ENCODE measurements around the gene DOCK2.

DOCK2 gene

DNA sequence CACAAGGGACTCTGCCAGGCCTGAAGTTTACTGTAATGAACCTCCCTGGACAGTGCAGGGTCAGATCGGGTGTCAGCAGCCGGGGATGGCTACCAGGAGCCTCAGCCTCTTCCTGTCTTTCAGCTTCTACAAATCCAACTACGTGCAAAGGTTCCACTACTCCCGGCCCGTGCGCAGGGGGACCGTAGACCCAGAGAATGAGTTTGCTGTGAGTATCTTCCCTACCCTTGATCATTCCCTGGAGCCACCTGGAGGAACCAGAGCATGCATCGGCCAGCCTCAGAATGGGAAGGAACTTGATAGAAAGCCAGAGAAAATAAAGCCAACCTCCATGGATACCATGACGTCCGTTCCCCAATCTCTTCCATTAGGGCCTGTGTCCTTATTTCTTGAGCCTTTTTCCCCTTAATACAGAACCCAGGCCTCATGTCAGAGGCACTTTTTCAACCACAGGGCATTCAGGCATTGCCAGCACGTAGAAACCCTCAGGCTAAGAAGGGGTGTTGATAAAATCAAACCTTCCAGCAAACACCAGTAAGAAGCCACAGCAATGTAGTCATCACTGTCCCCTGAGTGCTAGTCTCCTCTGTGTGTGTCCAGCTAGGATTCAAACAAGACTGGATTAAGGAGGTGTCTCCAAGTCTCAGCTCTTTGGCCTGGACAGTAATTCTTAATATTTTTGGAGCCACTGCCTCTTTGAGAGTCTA lies 419.6 kb downstream of the DOCK2 start:
- Histone ChIP-seq H3K27me3 (ENCODE audit: control insufficient read depth, low read length) (no peaks in the 10 kb centered on the region), H3K36me3 (ENCODE audit: control insufficient read depth, low read length) (peaks cover 46% of the 10 kb centered on the region), H3K27ac (ENCODE audit: low read depth, low read length) (no peak overlapping the region), H4K20me1 (ENCODE audit: control insufficient read depth, insufficient read depth, low read depth, low read length) (no peaks in the 10 kb centered on the region), H3K4me1 (ENCODE audit: control insufficient read depth, low read length) (no peaks in the 10 kb centered on the region), H3K4me3 (ENCODE audit: low read length) (no peak overlapping the region), H3K4me2 (ENCODE audit: low read length) (no peak overlapping the region), H3K79me2 (ENCODE audit: control insufficient read depth, low read length) (no peaks in the 10 kb centered on the region), H3F3A (ENCODE audit: control insufficient read depth, insufficient read depth) (no peaks in the 10 kb centered on the region), H3K9me2 (replicated peaks; ENCODE audit: control insufficient read depth, low read length) (no peaks in the 10 kb centered on the region), H3K9me3 (ENCODE audit: control insufficient read depth, insufficient read depth, low read length) (no peaks in the 10 kb centered on the region)
- TF ChIP-seq, protein P1, sequence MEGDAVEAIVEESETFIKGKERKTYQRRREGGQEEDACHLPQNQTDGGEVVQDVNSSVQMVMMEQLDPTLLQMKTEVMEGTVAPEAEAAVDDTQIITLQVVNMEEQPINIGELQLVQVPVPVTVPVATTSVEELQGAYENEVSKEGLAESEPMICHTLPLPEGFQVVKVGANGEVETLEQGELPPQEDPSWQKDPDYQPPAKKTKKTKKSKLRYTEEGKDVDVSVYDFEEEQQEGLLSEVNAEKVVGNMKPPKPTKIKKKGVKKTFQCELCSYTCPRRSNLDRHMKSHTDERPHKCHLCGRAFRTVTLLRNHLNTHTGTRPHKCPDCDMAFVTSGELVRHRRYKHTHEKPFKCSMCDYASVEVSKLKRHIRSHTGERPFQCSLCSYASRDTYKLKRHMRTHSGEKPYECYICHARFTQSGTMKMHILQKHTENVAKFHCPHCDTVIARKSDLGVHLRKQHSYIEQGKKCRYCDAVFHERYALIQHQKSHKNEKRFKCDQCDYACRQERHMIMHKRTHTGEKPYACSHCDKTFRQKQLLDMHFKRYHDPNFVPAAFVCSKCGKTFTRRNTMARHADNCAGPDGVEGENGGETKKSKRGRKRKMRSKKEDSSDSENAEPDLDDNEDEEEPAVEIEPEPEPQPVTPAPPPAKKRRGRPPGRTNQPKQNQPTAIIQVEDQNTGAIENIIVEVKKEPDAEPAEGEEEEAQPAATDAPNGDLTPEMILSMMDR (IDR thresholded peaks at IDR 0.05; ENCODE audit: low read depth, low read length, poor library complexity, severe bottlenecking) = no peak
- no peak for TF ChIP-seq EZH2phosphoT487 (IDR thresholded peaks at IDR 0.05; ENCODE audit: borderline replicate concordance, low read length)

DNA sequence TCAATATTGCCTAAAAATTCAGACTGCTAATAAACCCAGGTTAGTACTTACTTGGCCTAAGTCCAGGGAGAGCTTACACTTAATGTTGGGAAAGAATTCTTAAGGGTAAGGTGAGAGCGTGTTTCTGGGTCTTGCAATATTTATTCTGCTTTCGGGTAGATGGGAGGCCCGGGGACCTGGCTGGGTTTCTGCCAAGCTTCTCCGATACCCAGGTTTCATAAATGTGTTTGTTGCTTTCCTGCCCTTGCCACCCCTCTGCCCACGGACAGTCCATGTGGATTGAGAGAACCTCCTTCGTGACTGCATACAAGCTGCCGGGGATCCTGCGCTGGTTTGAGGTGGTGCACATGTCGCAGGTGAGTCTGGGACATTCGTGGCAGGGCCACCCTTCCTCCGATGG lies 420.2 kb downstream of the DOCK2 start:
- Histone ChIP-seq H3K4me2 (ENCODE audit: low read length) (no peak overlapping the region), H3K9me2 (replicated peaks; ENCODE audit: control insufficient read depth, low read length) (no peaks in the 10 kb centered on the region), H4K20me1 (ENCODE audit: control insufficient read depth, insufficient read depth, low read depth, low read length) (no peaks in the 10 kb centered on the region), H3K36me3 (ENCODE audit: control insufficient read depth, low read length) (peaks cover 40% of the 10 kb centered on the region), H3K79me2 (ENCODE audit: control insufficient read depth, low read length) (no peaks in the 10 kb centered on the region), H3K9me3 (ENCODE audit: control insufficient read depth, insufficient read depth, low read length) (no peaks in the 10 kb centered on the region), H3K27ac (ENCODE audit: low read depth, low read length) (no peak overlapping the region), H3K27me3 (ENCODE audit: control insufficient read depth, low read length) (no peaks in the 10 kb centered on the region), H3K4me1 (ENCODE audit: control insufficient read depth, low read length) (no peaks in the 10 kb centered on the region), H3F3A (ENCODE audit: control insufficient read depth, insufficient read depth) (no peaks in the 10 kb centered on the region), H3K4me3 (ENCODE audit: low read length) (no peak overlapping the region)
- no peak for TF ChIP-seq EZH2phosphoT487 (IDR thresholded peaks at IDR 0.05; ENCODE audit: borderline replicate concordance, low read length)
- TF ChIP-seq, protein P1 (IDR thresholded peaks at IDR 0.05; ENCODE audit: low read depth, low read length, poor library complexity, severe bottlenecking) = no peak

DNA sequence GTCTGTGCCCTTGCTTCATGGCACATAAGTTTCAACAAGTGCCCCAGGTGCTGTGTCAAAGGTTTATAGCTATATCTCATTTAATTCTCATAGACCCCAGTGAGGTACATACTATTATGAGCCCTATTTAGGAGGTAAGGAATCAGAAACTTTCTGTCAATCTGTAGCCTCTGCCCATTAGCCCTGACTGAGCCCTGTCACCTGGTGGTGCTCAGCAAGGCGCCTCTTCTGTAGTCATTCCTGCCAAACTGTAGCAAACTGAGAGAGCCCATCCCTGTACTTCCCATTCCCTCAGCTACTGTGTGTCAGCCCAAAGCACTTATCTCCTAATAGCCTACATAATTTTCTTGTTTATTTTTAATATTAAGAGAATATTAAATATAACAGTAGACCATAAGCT lies 422.1 kb downstream of the DOCK2 start:
- Histone ChIP-seq H3K36me3 (ENCODE audit: control insufficient read depth, low read length) (peaks cover 40% of the 10 kb centered on the region), H3K27ac (ENCODE audit: low read depth, low read length) (no peak overlapping the region), H3K9me2 (replicated peaks; ENCODE audit: control insufficient read depth, low read length) (no peaks in the 10 kb centered on the region), H3K4me2 (ENCODE audit: low read length) (no peak overlapping the region), H3K27me3 (ENCODE audit: control insufficient read depth, low read length) (no peaks in the 10 kb centered on the region), H4K20me1 (ENCODE audit: control insufficient read depth, insufficient read depth, low read depth, low read length) (no peaks in the 10 kb centered on the region), H3F3A (ENCODE audit: control insufficient read depth, insufficient read depth) (no peaks in the 10 kb centered on the region), H3K4me1 (ENCODE audit: control insufficient read depth, low read length) (no peaks in the 10 kb centered on the region), H3K79me2 (ENCODE audit: control insufficient read depth, low read length) (no peaks in the 10 kb centered on the region), H3K4me3 (ENCODE audit: low read length) (no peak overlapping the region), H3K9me3 (ENCODE audit: control insufficient read depth, insufficient read depth, low read length) (no peaks in the 10 kb centered on the region)
- TF ChIP-seq, protein P1 (IDR thresholded peaks at IDR 0.05; ENCODE audit: low read depth, low read length, poor library complexity, severe bottlenecking) = no peak
- no peak for TF ChIP-seq EZH2phosphoT487 (IDR thresholded peaks at IDR 0.05; ENCODE audit: borderline replicate concordance, low read length)

All from DOHH2 (cell line).